Liver (tissue), 9 donors: ENCODE results near the gene OSBP2. TPM values are rescaled to one million over a fixed set of nuclear protein-coding genes. Genes with fewer than 3 reads are reported as not detected.

Source experiments
- DNase-seq: peaks from one replicate; pipeline ENCODE4 v3.0.0-alpha.2; 2017; ENCODE audit warnings: low spot score
- H3K27ac ChIP-seq, 2 donors: one replicate each; pipeline ENCODE4 v1.7.0; 2013; ENCODE audit warnings: inconsistent platforms in 2 of 2, low read length in 2 of 2, control low read depth in 1 of 2, low read depth in 1 of 2, mild to moderate bottlenecking in 1 of 2
- H3K27me3 ChIP-seq, 4 donors: one replicate each; pipeline versions ENCODE4 v1.6.1 to v1.7.0; 2013; ENCODE audit warnings: low read length in 3 of 4, inconsistent platforms in 1 of 4, mild to moderate bottlenecking in 1 of 4, moderate library complexity in 1 of 4; ENCODE audit not compliant: control insufficient read depth in 4 of 4, insufficient read depth in 4 of 4
- H3K36me3 ChIP-seq, 4 donors: one replicate each; pipeline versions ENCODE4 v1.6.1 to v1.7.0; 2013; ENCODE audit warnings: low read length in 3 of 4, mild to moderate bottlenecking in 3 of 4, low read depth in 1 of 4, moderate library complexity in 1 of 4; ENCODE audit not compliant: control insufficient read depth in 4 of 4, insufficient read depth in 3 of 4
- H3K4me1 ChIP-seq, 4 donors: one replicate each; pipeline versions ENCODE4 v1.6.1 to v1.7.0; 2013; ENCODE audit warnings: low read length in 3 of 4, mild to moderate bottlenecking in 3 of 4, moderate library complexity in 1 of 4; ENCODE audit not compliant: control insufficient read depth in 4 of 4, insufficient read depth in 4 of 4
- H3K4me3 ChIP-seq, 3 donors: one replicate each; pipeline versions ENCODE4 v1.6.1 to v1.7.0; 2013; ENCODE audit warnings: low read length in 3 of 3, control low read depth in 1 of 3, low read depth in 1 of 3, mild to moderate bottlenecking in 1 of 3
- H3K9ac ChIP-seq, 2 donors: one replicate each; pipeline ENCODE4 v1.7.0; 2013; ENCODE audit warnings: low read length in 2 of 2, mild to moderate bottlenecking in 2 of 2, moderate library complexity in 2 of 2, control low read depth in 1 of 2, low read depth in 1 of 2
- H3K9me3 ChIP-seq, 4 donors: one replicate each; pipeline versions ENCODE4 v1.6.1 to v1.7.0; 2013; ENCODE audit warnings: low read length in 3 of 4; ENCODE audit not compliant: control insufficient read depth in 4 of 4
- ATF3 ChIP-seq: IDR thresholded peaks from 2 replicates; pipeline ENCODE4 v1.6.1; 2016; ENCODE audit warnings: antibody characterized with exemption
- EGR1 ChIP-seq, 2 donors: IDR thresholded peaks; 2 replicates each; pipeline ENCODE4 v1.6.1; 2016 to 2018; ENCODE audit warnings: antibody characterized with exemption in 2 of 2, low read depth in 2 of 2
- FOXA2 ChIP-seq: IDR thresholded peaks from 2 replicates; pipeline ENCODE4 v1.6.1; 2016; ENCODE audit warnings: antibody characterized with exemption
- GABPA ChIP-seq, 2 donors: IDR thresholded peaks in 1 of 2; conservative IDR thresholded peaks in 1 of 2; 2 replicates each; pipeline ENCODE4 v1.6.1; 2016; ENCODE audit warnings: antibody characterized with exemption in 2 of 2, mild to moderate bottlenecking in 1 of 2, moderate library complexity in 1 of 2
- HNF4G ChIP-seq: IDR thresholded peaks from 2 replicates; pipeline ENCODE4 v1.6.1; 2016; ENCODE audit warnings: antibody characterized with exemption
- JUND ChIP-seq, 2 donors: IDR thresholded peaks; 2 replicates each; pipeline ENCODE4 v1.6.1; 2016; ENCODE audit warnings: antibody characterized with exemption in 2 of 2
- MAX ChIP-seq: IDR thresholded peaks from 2 replicates; pipeline ENCODE4 v1.6.1; 2016; ENCODE audit warnings: antibody characterized with exemption
- RAD21 ChIP-seq, 2 donors: IDR thresholded peaks; 2 replicates each; pipeline ENCODE4 v1.6.1; 2016; ENCODE audit warnings: antibody characterized with exemption in 2 of 2, mild to moderate bottlenecking in 2 of 2
- REST ChIP-seq: IDR thresholded peaks from 2 replicates; pipeline ENCODE4 v1.6.1; 2016; ENCODE audit warnings: antibody characterized with exemption, mild to moderate bottlenecking
- RXRA ChIP-seq, 2 donors: IDR thresholded peaks; 2 replicates each; pipeline ENCODE4 v1.6.1; 2017 to 2018; ENCODE audit warnings: antibody characterized with exemption in 2 of 2, mild to moderate bottlenecking in 1 of 2
- SP1 ChIP-seq: IDR thresholded peaks from 2 replicates; pipeline ENCODE4 v1.6.1; 2018; ENCODE audit warnings: antibody characterized with exemption, mild to moderate bottlenecking
- TAF1 ChIP-seq: conservative IDR thresholded peaks from 2 replicates; pipeline ENCODE4 v1.6.1; 2016; ENCODE audit warnings: antibody characterized with exemption, mild to moderate bottlenecking
- YY1 ChIP-seq: IDR thresholded peaks from 2 replicates; pipeline ENCODE4 v1.6.1; 2016; ENCODE audit warnings: antibody characterized with exemption, mild to moderate bottlenecking
- WGBS: extraction: QIAGEN DNeasy Blood & Tissue Kit; methylation state at CpG from one replicate; pipeline ENCODE4 v1.1.7; 2013; 5-methylcytosine and 5-hydroxymethylcytosine counted together
- polyA plus RNA-seq, 2 donors: library from polyadenylated mRNA; stranded (reverse) in 1 of 2; unstranded in 1 of 2; fragments of 200-250 nt in 1 of 2; fragments of >200 nt in 1 of 2; fragmentation: Nextera tagmentation in 1 of 2; extraction: Ambion mirVana in 1 of 2; gene quantifications; one replicate each; pipeline versions ENCODE4 v1.2.1 to v1.2.3, GENCODE V29; 2013 to 2015
- total RNA-seq, 2 donors: library from RNA; depleted of rRNA; stranded (reverse); fragments of >200 nt; gene quantifications; one replicate each; pipeline ENCODE4 v1.2.3, GENCODE V29; 2014
- donor health status: healthy.
- donor health status: healthy.
- donor health status: healthy.
- donor health status: healthy.
- donor health status: healthy.

OSBP2 gene
- total and polyA plus RNA-seq, 4 donors, result 0.43 to 192 (median 0.86) TPM

GRCh38 chr22:30859714-30860095 is 165.0 kb downstream of the OSBP2 start:
- Histone ChIP-seq H3K36me3 (no peaks in the 10 kb centered on the region), H3K9me3 (peaks cover 0 to 2% (median 0%) of the 10 kb centered on the region in 4 donors), H3K9ac (no peak overlapping the region), H3K4me3 (no peak overlapping the region), H3K4me1 (no peaks in the 10 kb centered on the region), H3K27me3 (no peaks in the 10 kb centered on the region), H3K27ac (no peak overlapping the region)
- TF ChIP-seq YY1 (no peak), SP1 (no peak), HNF4G (no peak), EGR1 (IDR thresholded peaks at IDR 0.05; ENCODE audit: low read depth in 2 of 2) (no peak), RXRA (IDR thresholded peaks at IDR 0.05) (no peak), JUND (IDR thresholded peaks at IDR 0.05) (no peak), ATF3 (no peak)
- no peak for DNase-seq
- WGBS, result 93% methylated on average over 7 of the region's 7 CpGs

- DNase-seq, result no peak
- TF ChIP-seq TAF1 (no peak), JUND (IDR thresholded peaks at IDR 0.05) (no peak), RXRA (IDR thresholded peaks at IDR 0.05) (no peak), ATF3 (no peak), GABPA (IDR thresholded peaks at IDR 0.05 in 1 of 2, conservative IDR thresholded peaks at IDR 0.05 in 1 of 2) (no peak), MAX (no peak), SP1 (no peak), REST (no peak), FOXA2 (no peak), RAD21 (IDR thresholded peaks at IDR 0.05) (no peak), HNF4G (no peak)
- WGBS, result 85% methylated on average over 12 of the region's 12 CpGs
- Histone ChIP-seq H3K27ac (no peak overlapping the region), H3K27me3 (no peaks in the 10 kb centered on the region), H3K4me3 (no peak overlapping the region), H3K9me3 (peaks cover 0 to 2% (median 0%) of the 10 kb centered on the region in 4 donors), H3K9ac (no peak overlapping the region), H3K36me3 (no peaks in the 10 kb centered on the region), H3K4me1 (no peaks in the 10 kb centered on the region)
Measured at GRCh38 chr22:30860176-30861105, 165.8 kb downstream of the OSBP2 start.
